Measurements from ENCODE around the gene RUVBL2.

DNA sequence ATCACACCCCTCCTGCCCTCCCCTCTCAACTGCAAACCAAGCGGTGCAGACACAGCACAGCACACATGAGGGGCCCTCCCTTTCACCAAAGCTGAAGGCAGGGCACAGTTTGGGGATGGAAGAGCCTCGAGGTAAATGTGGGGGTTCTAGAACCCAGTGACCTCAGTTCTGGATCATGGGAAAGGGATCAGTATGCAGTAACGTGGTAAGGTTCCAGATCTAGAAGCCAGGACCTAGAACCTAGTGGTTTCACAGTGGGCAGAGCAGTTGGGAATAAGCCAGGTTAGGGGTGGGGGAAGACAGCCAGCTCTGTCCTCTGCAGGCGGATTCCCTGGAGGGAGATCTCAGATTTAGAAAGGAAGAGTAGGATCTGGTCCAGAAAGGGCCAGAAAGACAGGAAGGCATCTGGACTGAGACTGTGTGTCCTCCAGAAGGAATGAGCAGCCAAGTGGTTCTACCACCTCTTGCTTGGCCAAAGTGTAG is 25.5 kb upstream of the RUVBL2 start:
- TF ChIP-seq, protein P1, sequence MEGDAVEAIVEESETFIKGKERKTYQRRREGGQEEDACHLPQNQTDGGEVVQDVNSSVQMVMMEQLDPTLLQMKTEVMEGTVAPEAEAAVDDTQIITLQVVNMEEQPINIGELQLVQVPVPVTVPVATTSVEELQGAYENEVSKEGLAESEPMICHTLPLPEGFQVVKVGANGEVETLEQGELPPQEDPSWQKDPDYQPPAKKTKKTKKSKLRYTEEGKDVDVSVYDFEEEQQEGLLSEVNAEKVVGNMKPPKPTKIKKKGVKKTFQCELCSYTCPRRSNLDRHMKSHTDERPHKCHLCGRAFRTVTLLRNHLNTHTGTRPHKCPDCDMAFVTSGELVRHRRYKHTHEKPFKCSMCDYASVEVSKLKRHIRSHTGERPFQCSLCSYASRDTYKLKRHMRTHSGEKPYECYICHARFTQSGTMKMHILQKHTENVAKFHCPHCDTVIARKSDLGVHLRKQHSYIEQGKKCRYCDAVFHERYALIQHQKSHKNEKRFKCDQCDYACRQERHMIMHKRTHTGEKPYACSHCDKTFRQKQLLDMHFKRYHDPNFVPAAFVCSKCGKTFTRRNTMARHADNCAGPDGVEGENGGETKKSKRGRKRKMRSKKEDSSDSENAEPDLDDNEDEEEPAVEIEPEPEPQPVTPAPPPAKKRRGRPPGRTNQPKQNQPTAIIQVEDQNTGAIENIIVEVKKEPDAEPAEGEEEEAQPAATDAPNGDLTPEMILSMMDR (IDR thresholded peaks at IDR 0.05 in 8 of 11, conservative IDR thresholded peaks at IDR 0.05 in 3 of 11), result no peak
- TF ChIP-seq POLR2A (IDR thresholded peaks at IDR 0.05) (peak in 2 of 3 donors; percentile 1 to 24), POLR2AphosphoS5 (IDR thresholded peaks at IDR 0.05) (peak in 1 of 3 donors; percentile 40)
